Activated CD8-positive, alpha-beta T cell treated with anti-CD3 and anti-CD28 coated beads for 36 hours (primary cell): ENCODE data around the gene DHRS3. TPM values are rescaled to one million over a fixed set of nuclear protein-coding genes. Genes with fewer than 3 reads are reported as not detected.

ENCODE experiments used
- ATAC-seq: fragments of 200-7000 bp; cut with Tn5 transposase; one replicate; pipeline ENCODE4 v1.10.0; 2021; ENCODE audit warnings: mild to moderate bottlenecking, moderate library complexity
- CTCF ChIA-PET: fragments of 350-600 bp; sonication (Branson Sonifier 250); formaldehyde crosslinking; loops from one replicate; lab custom pipeline; 2021; ENCODE audit warnings: antibody characterized with exemption; lab: Charles Lee
- POLR2A ChIA-PET: fragments of 350-600 bp; sonication (Branson Sonifier 250); formaldehyde crosslinking; loops from one replicate; lab custom pipeline; 2021; ENCODE audit warnings: antibody characterized with exemption; lab: Charles Lee
- DNase-seq: peaks from one replicate; pipeline ENCODE4 v3.0.0-alpha.2; 2020
- H3K27ac Mint-ChIP-seq: one replicate; pipeline ENCODE4 v1.8.0; 2021; ENCODE audit warnings: mild to moderate bottlenecking, mixed read lengths
- H3K27me3 Mint-ChIP-seq: one replicate; pipeline ENCODE4 v1.8.0; 2021; ENCODE audit warnings: mixed read lengths
- H3K36me3 Mint-ChIP-seq: one replicate; pipeline ENCODE4 v1.8.0; 2021; ENCODE audit warnings: low read depth, mixed read lengths
- H3K4me1 Mint-ChIP-seq: one replicate; pipeline ENCODE4 v1.8.0; 2021; ENCODE audit warnings: low read depth, mixed read lengths
- H3K4me3 Mint-ChIP-seq: one replicate; pipeline ENCODE4 v1.8.0; 2021; ENCODE audit warnings: mild to moderate bottlenecking, moderate library complexity, mixed read lengths
- H3K9me3 Mint-ChIP-seq: one replicate; pipeline ENCODE4 v1.8.0; 2021; ENCODE audit warnings: mixed read lengths
- intact Hi-C: fragments of 100-400 bp; cut with micrococcal nuclease; formaldehyde crosslinking; loops from one replicate; pipeline ENCODE4 v1.10.0; 2022
- total RNA-seq, 2 experiments: library from RNA; stranded (reverse); gene quantifications; one replicate each; pipeline ENCODE4 v1.2.3, GENCODE V29; 2021
- TF ChIP-seq, protein P1 (sequence below): fragments of 200-600 bp; IDR thresholded peaks from one replicate; pipeline ENCODE4 v1.8.0; 2022; ENCODE audit warnings: antibody characterized with exemption, mild to moderate bottlenecking

The DHRS3 gene
- total RNA-seq, 2 experiments from 2014 or later = 129 to 135 TPM

DNA sequence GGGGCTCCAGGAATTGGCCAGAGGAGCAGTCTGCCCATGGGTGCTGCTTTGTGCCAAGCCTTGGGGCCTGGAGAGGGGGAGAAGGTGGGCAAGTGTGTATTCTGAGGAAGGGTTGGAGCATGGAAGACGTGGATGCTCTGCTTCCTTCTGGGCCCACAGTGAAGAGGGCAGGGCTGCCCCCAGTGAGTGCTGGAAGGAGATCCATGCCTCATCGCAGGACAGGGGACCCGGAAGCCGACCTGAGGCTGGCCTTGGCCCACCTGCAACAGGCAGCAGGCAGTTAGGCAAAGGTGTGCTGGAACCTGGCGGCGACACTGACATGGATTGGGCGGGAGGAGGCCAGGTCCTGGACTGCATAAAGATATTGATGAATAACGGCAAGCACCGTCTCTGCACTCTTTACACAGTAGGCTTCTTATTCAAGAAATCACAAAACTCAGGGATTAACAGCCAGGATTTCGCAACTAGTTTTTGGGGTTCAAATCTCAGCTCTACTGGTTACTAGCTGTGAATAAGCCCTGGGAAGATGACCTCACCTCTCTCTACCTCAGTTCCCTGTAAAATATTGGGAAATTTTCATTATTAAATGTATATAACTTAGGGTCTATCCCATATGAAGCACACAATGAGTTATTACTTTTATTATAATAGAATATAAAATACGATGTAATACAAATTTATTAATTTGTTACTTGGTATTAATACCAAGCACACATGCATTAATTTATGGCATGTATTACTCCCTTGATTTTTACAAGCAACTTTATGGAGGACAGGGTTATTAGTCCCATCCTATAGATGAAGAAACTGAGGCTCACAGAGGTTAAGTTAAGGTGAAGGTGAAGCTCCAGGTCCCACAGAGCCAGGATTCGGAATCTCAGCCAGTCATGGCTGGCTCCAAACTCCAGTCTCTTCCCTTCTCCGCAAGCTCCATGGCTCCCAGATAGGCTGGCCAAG is 62.3 kb downstream of the DHRS3 start:
- Mint-ChIP-seq H3K9me3 (peaks cover 3% of the 10 kb centered on the region), H3K27ac (no peak overlapping the region), H3K36me3 (no peaks in the 10 kb centered on the region), H3K27me3 (no peaks in the 10 kb centered on the region), H3K4me1 (peaks cover 1% of the 10 kb centered on the region), H3K4me3 (no peak overlapping the region)
- DNase-seq (no peak), ATAC-seq (no peak)
- ChIA-PET CTCF (no interaction called here), POLR2A (interaction anchor here (1.2 kb wide), 1 partner anchor 14 kb away, joined by 3 read pairs; no protein-coding TSS in a partner anchor)
- intact Hi-C loops = no loop called here
- TF ChIP-seq, protein P1, sequence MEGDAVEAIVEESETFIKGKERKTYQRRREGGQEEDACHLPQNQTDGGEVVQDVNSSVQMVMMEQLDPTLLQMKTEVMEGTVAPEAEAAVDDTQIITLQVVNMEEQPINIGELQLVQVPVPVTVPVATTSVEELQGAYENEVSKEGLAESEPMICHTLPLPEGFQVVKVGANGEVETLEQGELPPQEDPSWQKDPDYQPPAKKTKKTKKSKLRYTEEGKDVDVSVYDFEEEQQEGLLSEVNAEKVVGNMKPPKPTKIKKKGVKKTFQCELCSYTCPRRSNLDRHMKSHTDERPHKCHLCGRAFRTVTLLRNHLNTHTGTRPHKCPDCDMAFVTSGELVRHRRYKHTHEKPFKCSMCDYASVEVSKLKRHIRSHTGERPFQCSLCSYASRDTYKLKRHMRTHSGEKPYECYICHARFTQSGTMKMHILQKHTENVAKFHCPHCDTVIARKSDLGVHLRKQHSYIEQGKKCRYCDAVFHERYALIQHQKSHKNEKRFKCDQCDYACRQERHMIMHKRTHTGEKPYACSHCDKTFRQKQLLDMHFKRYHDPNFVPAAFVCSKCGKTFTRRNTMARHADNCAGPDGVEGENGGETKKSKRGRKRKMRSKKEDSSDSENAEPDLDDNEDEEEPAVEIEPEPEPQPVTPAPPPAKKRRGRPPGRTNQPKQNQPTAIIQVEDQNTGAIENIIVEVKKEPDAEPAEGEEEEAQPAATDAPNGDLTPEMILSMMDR = no peak

- H3K27ac Mint-ChIP-seq = no peak overlapping the region
Measured at GRCh38 chr1:12554521-12555305, 63.3 kb downstream of the DHRS3 start.

DNA sequence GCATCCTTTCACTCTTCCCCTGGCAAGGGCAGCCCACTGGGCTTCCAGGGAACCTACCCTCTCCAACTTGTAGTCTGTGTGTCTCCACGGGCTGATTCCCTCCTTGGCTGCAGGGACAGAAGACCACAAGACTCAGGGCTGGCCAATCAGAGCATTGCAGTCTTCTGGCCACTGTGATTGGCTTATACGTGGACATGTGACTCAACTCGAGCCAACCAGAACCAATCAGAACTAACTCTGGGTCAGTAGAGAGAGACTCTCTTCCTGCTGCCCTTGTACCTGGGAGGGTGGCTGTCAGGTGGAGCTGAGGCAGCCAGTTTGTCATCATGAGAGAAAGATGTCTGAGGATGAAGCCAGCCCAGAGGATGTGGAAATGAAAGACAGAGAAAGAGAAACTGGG is 64.0 kb downstream of the DHRS3 start:
- POLR2A ChIA-PET = no interaction called here
- CTCF ChIA-PET = no interaction called here
- TF ChIP-seq, protein P1 = no peak

More at GRCh38 chr1:12554521-12555305, 63.3 kb downstream of the DHRS3 start:
- ChIA-PET POLR2A (no interaction called here), CTCF (no interaction called here)
- Mint-ChIP-seq H3K27me3 (no peaks in the 10 kb centered on the region), H3K36me3 (no peaks in the 10 kb centered on the region), H3K9me3 (peaks cover 3% of the 10 kb centered on the region), H3K4me3 (no peak overlapping the region), H3K4me1 (peaks cover 6% of the 10 kb centered on the region)
- TF ChIP-seq, protein P1 = no peak
- intact Hi-C loops = no loop called here
- DNase-seq (no peak), ATAC-seq (no peak)

GRCh38 chr1:12552951-12553921 is 64.8 kb downstream of the DHRS3 start:
- ATAC-seq (no peak), DNase-seq (no peak)
- H3K4me3 Mint-ChIP-seq = no peak overlapping the region
- peaks cover 3% of the 10 kb centered on the region for H3K9me3 Mint-ChIP-seq
- H3K27ac Mint-ChIP-seq = no peak overlapping the region
- CTCF ChIA-PET = no interaction called here
- intact Hi-C loops = no loop called here
- no peaks in the 10 kb centered on the region for H3K27me3 Mint-ChIP-seq
- TF ChIP-seq, protein P1 = no peak
- no peaks in the 10 kb centered on the region for H3K36me3 Mint-ChIP-seq
- POLR2A ChIA-PET = no interaction called here
- H3K4me1 Mint-ChIP-seq = peaks cover 8% of the 10 kb centered on the region

More for the DNA sequence above, 64.0 kb downstream of the DHRS3 start:
- DNase-seq = no peak
- H3K9me3 Mint-ChIP-seq = peaks cover 3% of the 10 kb centered on the region
- H3K4me1 Mint-ChIP-seq = peaks cover 8% of the 10 kb centered on the region
- no peaks in the 10 kb centered on the region for H3K27me3 Mint-ChIP-seq
- no peak overlapping the region for H3K27ac Mint-ChIP-seq
- no peaks in the 10 kb centered on the region for H3K36me3 Mint-ChIP-seq
- peak; percentile 41 for ATAC-seq
- intact Hi-C loops = no loop called here
- no peak overlapping the region for H3K4me3 Mint-ChIP-seq
